22Rv1 (cell line): ENCODE measurements around the gene CHKA.

Experiments
- H3K27ac ChIP-seq: fragments of 450-650 bp; 2 replicates; pipeline ENCODE4 v1.5.1; 2017
- CTCF ChIP-seq: fragments of 450-650 bp; IDR thresholded peaks from 2 replicates; pipeline ENCODE4 v1.5.1; 2017; ENCODE audit warnings: mild to moderate bottlenecking
- ZFX ChIP-seq: fragments of 450-650 bp; IDR thresholded peaks from 2 replicates; pipeline ENCODE4 v1.6.1; 2017; ENCODE audit warnings: antibody characterized with exemption, borderline replicate concordance

CHKA gene

GRCh38 chr11:68121067-68121899, at the start of gene CHKA:
CHKA (minus strand) TSS chr11:68121388; CDS start chr11:68121177, 211 bp downstream.
- TF ChIP-seq CTCF (no peak), ZFX (no peak)
- H3K27ac ChIP-seq, result peak within 1 kb of the TSS; percentile 72

- H3K27ac ChIP-seq, result no peak overlapping the region
- TF ChIP-seq ZFX (no peak), CTCF (no peak)
Measured at GRCh38 chr11:68169442-68169841, 48.3 kb upstream of the CHKA start.

- no peak for TF ChIP-seq CTCF
- TF ChIP-seq ZFX, result no peak
- H3K27ac ChIP-seq, result no peak overlapping the region
Measured at GRCh38 chr11:68168694-68169093, 47.5 kb upstream of the CHKA start.

GRCh38 chr11:68167474-68167873, 46.3 kb upstream of the CHKA start:
- H3K27ac ChIP-seq, result peak overlapping the region; percentile 85; the same call in 1 of the 2 replicates
- no peak for TF ChIP-seq CTCF
- no peak for TF ChIP-seq ZFX

DNA sequence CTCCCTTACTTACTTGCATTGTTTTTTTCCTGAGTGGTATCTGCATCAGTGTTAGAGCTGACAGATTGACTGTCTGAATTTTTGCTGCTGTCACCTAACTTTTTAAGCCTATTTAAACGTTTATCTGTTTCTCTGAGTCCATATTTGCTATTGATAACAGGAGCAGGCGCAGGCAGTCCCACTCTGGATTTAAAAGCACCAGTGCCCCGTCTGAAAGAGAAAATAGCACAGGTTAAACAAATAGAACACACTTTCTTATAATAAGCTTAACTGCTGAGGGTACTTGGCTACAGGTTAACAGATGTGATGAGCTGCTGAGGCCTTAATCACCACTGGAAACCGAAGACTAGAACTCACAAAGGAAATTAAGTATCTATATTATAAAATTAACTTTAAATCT, 45.8 kb upstream of the CHKA start:
- no peak for TF ChIP-seq ZFX
- TF ChIP-seq CTCF, result no peak
- H3K27ac ChIP-seq, result peak overlapping the region; percentile 85

- H3K27ac ChIP-seq, result peak overlapping the region; percentile 85
- TF ChIP-seq ZFX, result no peak
- no peak for TF ChIP-seq CTCF
Measured at GRCh38 chr11:68165601-68166000, 44.4 kb upstream of the CHKA start.

- TF ChIP-seq ZFX (no peak), CTCF (no peak)
- H3K27ac ChIP-seq, result peak overlapping the region; percentile 85
Measured at GRCh38 chr11:68164437-68164836, 43.2 kb upstream of the CHKA start.
